ENCODE measurements around the gene DOCK4. TPM values are rescaled to one million over a fixed set of nuclear protein-coding genes. Genes with fewer than 3 reads are reported as not detected.

DOCK4 gene
- total RNA-seq, 1 donor from 2014 or later = 44.1 TPM

DNA sequence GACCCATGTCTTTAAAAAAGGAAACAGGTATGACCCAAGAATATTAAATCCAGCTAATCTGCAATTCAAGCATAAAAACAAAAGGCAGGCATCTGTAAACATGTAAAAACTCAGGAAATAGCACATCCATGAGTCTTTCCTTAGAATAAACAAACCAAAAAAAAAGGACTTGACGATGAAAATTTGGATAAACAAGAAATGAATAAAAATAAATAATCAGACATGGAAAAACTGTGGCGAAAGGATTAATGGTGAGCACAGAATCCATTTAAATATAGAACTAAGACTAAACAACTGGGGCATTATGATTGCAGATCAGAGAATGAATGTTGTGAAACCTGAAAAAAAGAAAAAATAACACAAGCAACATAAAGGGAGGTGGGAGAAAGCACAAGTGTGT is 170.1 kb downstream of the DOCK4 start:
- no peaks in the 10 kb centered on the region for H3K9me3 Mint-ChIP-seq (ENCODE audit: unreplicated experiment)
- H3K27ac Mint-ChIP-seq (ENCODE audit: unreplicated experiment) = no peak overlapping the region
- H3K4me1 Mint-ChIP-seq (ENCODE audit: unreplicated experiment) = peaks cover 30% of the 10 kb centered on the region
- TF ChIP-seq, protein P1, sequence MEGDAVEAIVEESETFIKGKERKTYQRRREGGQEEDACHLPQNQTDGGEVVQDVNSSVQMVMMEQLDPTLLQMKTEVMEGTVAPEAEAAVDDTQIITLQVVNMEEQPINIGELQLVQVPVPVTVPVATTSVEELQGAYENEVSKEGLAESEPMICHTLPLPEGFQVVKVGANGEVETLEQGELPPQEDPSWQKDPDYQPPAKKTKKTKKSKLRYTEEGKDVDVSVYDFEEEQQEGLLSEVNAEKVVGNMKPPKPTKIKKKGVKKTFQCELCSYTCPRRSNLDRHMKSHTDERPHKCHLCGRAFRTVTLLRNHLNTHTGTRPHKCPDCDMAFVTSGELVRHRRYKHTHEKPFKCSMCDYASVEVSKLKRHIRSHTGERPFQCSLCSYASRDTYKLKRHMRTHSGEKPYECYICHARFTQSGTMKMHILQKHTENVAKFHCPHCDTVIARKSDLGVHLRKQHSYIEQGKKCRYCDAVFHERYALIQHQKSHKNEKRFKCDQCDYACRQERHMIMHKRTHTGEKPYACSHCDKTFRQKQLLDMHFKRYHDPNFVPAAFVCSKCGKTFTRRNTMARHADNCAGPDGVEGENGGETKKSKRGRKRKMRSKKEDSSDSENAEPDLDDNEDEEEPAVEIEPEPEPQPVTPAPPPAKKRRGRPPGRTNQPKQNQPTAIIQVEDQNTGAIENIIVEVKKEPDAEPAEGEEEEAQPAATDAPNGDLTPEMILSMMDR (IDR thresholded peaks at IDR 0.05) = no peak
- H3K27me3 Mint-ChIP-seq (ENCODE audit: unreplicated experiment) = no peaks in the 10 kb centered on the region
- H3K4me3 Mint-ChIP-seq (ENCODE audit: unreplicated experiment) = no peak overlapping the region
- no peaks in the 10 kb centered on the region for H3K36me3 Mint-ChIP-seq (ENCODE audit: unreplicated experiment)
- no peak for DNase-seq (ENCODE audit: extremely low spot score, unreplicated experiment)

DNA sequence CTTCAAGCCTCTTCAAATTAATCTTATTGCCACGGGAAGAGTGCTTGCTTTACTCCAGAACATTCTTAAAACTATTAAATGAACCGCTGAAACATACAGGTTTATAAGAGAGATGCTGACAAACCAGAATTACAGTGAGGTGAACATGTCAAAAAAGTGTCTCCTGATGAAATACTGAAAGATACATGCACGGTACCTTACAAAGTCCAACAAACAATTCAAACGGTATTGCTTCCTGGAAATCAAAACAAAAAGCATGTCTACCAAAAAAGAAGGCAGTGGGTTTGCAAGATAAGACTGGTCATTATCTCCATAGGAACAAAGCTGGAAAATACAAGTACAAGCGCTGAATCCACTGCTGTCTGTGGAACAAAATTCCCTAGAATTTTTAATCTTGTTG is 174.5 kb downstream of the DOCK4 start:
- TF ChIP-seq, protein P1 (IDR thresholded peaks at IDR 0.05) = no peak
- Mint-ChIP-seq H3K4me1 (ENCODE audit: unreplicated experiment) (peaks cover 30% of the 10 kb centered on the region), H3K36me3 (ENCODE audit: unreplicated experiment) (no peaks in the 10 kb centered on the region), H3K9me3 (ENCODE audit: unreplicated experiment) (no peaks in the 10 kb centered on the region), H3K4me3 (ENCODE audit: unreplicated experiment) (no peak overlapping the region), H3K27me3 (ENCODE audit: unreplicated experiment) (no peaks in the 10 kb centered on the region), H3K27ac (ENCODE audit: unreplicated experiment) (no peak overlapping the region)
- no peak for DNase-seq (ENCODE audit: extremely low spot score, unreplicated experiment)

DNA sequence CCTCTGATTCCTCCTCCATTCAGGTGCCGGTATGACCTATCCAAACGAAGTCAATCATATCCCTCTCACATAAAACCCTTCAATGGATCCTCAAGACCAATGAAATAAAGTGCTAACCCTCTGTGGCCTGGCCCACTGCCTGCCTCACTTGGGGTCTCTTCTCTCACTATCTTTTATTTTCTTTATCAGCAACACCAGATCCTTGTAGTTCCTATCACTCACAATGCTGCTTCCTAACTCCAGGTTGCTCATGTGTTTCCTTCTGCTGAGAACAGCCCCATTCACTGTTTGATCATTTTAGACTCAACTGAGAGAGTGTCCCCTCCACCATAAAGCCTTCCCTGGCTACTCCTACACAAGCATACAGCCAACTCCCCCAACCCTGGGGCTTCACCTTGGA is 180.6 kb downstream of the DOCK4 start:
- Mint-ChIP-seq H3K27me3 (ENCODE audit: unreplicated experiment) (no peaks in the 10 kb centered on the region), H3K36me3 (ENCODE audit: unreplicated experiment) (no peaks in the 10 kb centered on the region), H3K4me1 (ENCODE audit: unreplicated experiment) (peaks cover 5% of the 10 kb centered on the region), H3K4me3 (ENCODE audit: unreplicated experiment) (no peak overlapping the region), H3K9me3 (ENCODE audit: unreplicated experiment) (no peaks in the 10 kb centered on the region), H3K27ac (ENCODE audit: unreplicated experiment) (no peak overlapping the region)
- DNase-seq (ENCODE audit: extremely low spot score, unreplicated experiment) = no peak
- TF ChIP-seq, protein P1 (IDR thresholded peaks at IDR 0.05) = no peak

DNA sequence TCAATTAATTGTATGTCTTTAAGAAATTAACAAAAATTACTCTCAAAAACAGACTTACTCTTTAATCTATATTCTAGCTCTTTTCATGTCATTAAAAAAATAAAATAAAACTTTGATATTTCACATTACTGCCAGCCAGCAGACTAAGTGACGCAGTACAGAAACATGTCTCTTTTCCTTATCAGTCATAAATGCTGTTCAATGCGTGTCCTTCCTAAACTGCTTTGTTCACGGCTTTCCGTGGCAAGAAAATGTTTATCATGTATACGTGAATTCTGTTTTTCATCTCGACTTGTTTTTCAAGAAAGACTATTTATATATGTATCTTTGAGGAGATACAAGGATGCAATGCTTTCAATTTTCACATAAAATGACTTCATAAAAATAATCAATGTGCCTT is 182.4 kb downstream of the DOCK4 start:
- Mint-ChIP-seq H3K4me3 (ENCODE audit: unreplicated experiment) (no peak overlapping the region), H3K9me3 (ENCODE audit: unreplicated experiment) (no peaks in the 10 kb centered on the region), H3K36me3 (ENCODE audit: unreplicated experiment) (no peaks in the 10 kb centered on the region), H3K4me1 (ENCODE audit: unreplicated experiment) (peaks cover 7% of the 10 kb centered on the region), H3K27ac (ENCODE audit: unreplicated experiment) (no peak overlapping the region), H3K27me3 (ENCODE audit: unreplicated experiment) (no peaks in the 10 kb centered on the region)
- DNase-seq (ENCODE audit: extremely low spot score, unreplicated experiment) = no peak
- TF ChIP-seq, protein P1 (IDR thresholded peaks at IDR 0.05) = no peak

DNA sequence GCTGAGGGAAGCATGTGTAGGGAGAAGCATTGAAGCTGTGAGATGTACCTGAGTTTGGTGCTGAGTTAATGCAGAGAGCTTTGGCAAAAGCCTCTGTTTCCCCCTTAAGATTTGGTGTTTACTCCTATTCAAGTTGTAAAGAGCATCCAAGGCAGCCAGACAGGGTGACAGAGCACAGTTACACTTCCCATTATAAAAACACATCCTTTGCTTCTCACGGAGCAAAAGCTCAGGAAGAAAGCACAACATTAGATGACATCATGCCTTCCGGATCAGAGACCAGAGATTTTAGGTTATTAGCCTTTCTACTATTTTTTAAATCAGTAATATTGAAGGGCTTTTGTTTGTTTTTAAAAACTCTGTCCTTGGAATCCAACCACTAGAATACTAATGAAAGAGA is 182.9 kb downstream of the DOCK4 start:
- Mint-ChIP-seq H3K4me1 (ENCODE audit: unreplicated experiment) (peaks cover 12% of the 10 kb centered on the region), H3K4me3 (ENCODE audit: unreplicated experiment) (no peak overlapping the region), H3K36me3 (ENCODE audit: unreplicated experiment) (no peaks in the 10 kb centered on the region), H3K9me3 (ENCODE audit: unreplicated experiment) (no peaks in the 10 kb centered on the region), H3K27me3 (ENCODE audit: unreplicated experiment) (no peaks in the 10 kb centered on the region), H3K27ac (ENCODE audit: unreplicated experiment) (no peak overlapping the region)
- DNase-seq (ENCODE audit: extremely low spot score, unreplicated experiment) = no peak
- TF ChIP-seq, protein P1 (IDR thresholded peaks at IDR 0.05) = no peak

All from osteocyte (in vitro differentiated cells).